Esophagus muscularis mucosa (tissue), 4 donors: ENCODE data around the gene CTPS2. TPM values are rescaled to one million over a fixed set of nuclear protein-coding genes. Genes with fewer than 3 reads are reported as not detected.
"Not testable (repeated sequence)": the region's sequence is repeated elsewhere in the genome, so short reads cannot be mapped to it uniquely, and the experiment has no call there.

Experiments
- DNase-seq: peaks from one replicate; pipeline ENCODE4 v3.0.0-alpha.2; 2017; ENCODE audit errors: extremely low spot score
- H3K27ac ChIP-seq, 4 donors: fragments of 200-600 bp; sonication (generic); replicated peaks in 1 of 4; 1 replicate in 3 of 4; 2 replicates in 1 of 4; pipeline ENCODE4 v1.5.1; 2016 to 2019; ENCODE audit warnings: mild to moderate bottlenecking in 1 of 4
- H3K27me3 ChIP-seq, 4 donors: fragments of 200-600 bp; sonication (generic); one replicate each; pipeline versions ENCODE4 v1.5.1 to v1.6.0; 2016 to 2019
- H3K36me3 ChIP-seq, 4 donors: fragments of 200-600 bp; sonication (generic); one replicate each; pipeline ENCODE4 v1.5.1; 2016 to 2019
- H3K4me1 ChIP-seq, 4 donors: fragments of 200-600 bp; sonication (generic); one replicate each; pipeline ENCODE4 v1.5.1; 2016 to 2019
- H3K4me3 ChIP-seq, 4 donors: fragments of 200-600 bp; sonication (generic); 1 replicate in 2 of 4; 2 replicates in 2 of 4; pipeline ENCODE4 v1.5.1; 2016 to 2019; ENCODE audit warnings: mild to moderate bottlenecking in 4 of 4, moderate library complexity in 1 of 4
- H3K9me3 ChIP-seq, 4 donors: fragments of 200-600 bp; sonication (generic); 1 replicate in 3 of 4; 2 replicates in 1 of 4; pipeline ENCODE4 v1.5.1; 2016 to 2019
- EP300 ChIP-seq: sonication (generic); formaldehyde crosslinking; IDR thresholded peaks from one replicate; pipeline ENCODE4 v1.6.1; 2017; ENCODE audit warnings: antibody characterized with exemption
- POLR2A ChIP-seq: fragments of 450-650 bp; IDR thresholded peaks from one replicate; pipeline ENCODE4 v1.6.1; 2017; ENCODE audit warnings: antibody characterized with exemption, moderate library complexity, mild to moderate bottlenecking, low read depth
- POLR2AphosphoS5 ChIP-seq, 2 donors: sonication (generic); formaldehyde crosslinking; IDR thresholded peaks; one replicate each; pipeline ENCODE4 v1.6.1; 2017; ENCODE audit warnings: antibody characterized with exemption in 2 of 2
- WGBS: methylation state at CpG from one replicate; pipeline ENCODE4 v1.1.5; 2018; 5-methylcytosine and 5-hydroxymethylcytosine counted together
- intact Hi-C: fragments of 100-400 bp; cut with DNase I; formaldehyde crosslinking; loops from one replicate; pipeline ENCODE4 v1.15.1; 2023
- total RNA-seq, 4 donors: library from RNA; depleted of rRNA; stranded (reverse); fragments of >200 nt; gene quantifications; one replicate each; pipeline versions ENCODE4 v1.1.0 to v1.2.1, GENCODE V29; 2016
- TF ChIP-seq, protein P1 (sequence below), 3 experiments: fragments of 200-600 bp in 2 of 3; fragments of 450-650 bp in 1 of 3; sonication (generic) in 2 of 3; IDR thresholded peaks; one replicate each; pipeline ENCODE4 v1.5.1; 2017 to 2019; ENCODE audit warnings: antibody characterized with exemption in 3 of 3, mild to moderate bottlenecking in 2 of 3, moderate library complexity in 1 of 3

The CTPS2 gene
- total RNA-seq, 4 donors from 2014 or later, result 9.8 to 18.3 (median 13.7) TPM

- H3K4me3 ChIP-seq, result no peak overlapping the region
- DNase-seq, result no peak
- TF ChIP-seq POLR2AphosphoS5 (IDR thresholded peaks at IDR 0.05) (no peak), EP300 (no peak), POLR2A (no peak)
- TF ChIP-seq, protein P1, sequence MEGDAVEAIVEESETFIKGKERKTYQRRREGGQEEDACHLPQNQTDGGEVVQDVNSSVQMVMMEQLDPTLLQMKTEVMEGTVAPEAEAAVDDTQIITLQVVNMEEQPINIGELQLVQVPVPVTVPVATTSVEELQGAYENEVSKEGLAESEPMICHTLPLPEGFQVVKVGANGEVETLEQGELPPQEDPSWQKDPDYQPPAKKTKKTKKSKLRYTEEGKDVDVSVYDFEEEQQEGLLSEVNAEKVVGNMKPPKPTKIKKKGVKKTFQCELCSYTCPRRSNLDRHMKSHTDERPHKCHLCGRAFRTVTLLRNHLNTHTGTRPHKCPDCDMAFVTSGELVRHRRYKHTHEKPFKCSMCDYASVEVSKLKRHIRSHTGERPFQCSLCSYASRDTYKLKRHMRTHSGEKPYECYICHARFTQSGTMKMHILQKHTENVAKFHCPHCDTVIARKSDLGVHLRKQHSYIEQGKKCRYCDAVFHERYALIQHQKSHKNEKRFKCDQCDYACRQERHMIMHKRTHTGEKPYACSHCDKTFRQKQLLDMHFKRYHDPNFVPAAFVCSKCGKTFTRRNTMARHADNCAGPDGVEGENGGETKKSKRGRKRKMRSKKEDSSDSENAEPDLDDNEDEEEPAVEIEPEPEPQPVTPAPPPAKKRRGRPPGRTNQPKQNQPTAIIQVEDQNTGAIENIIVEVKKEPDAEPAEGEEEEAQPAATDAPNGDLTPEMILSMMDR (IDR thresholded peaks at IDR 0.05), result no peak
- H3K36me3 ChIP-seq, result peaks cover 3 to 58% (median 55%) of the 10 kb centered on the region in 4 donors
- intact Hi-C loops, result no loop called here
- no peaks in the 10 kb centered on the region for H3K4me1 ChIP-seq
- no peaks in the 10 kb centered on the region for H3K27me3 ChIP-seq
- no peak overlapping the region for H3K27ac ChIP-seq
- WGBS, result 95% methylated on average over 3 of the region's 5 CpGs
- H3K9me3 ChIP-seq, result no peaks in the 10 kb centered on the region
Measured at GRCh38 chrX:16737024-16737423, 24.6 kb upstream of the CTPS2 start.

DNA sequence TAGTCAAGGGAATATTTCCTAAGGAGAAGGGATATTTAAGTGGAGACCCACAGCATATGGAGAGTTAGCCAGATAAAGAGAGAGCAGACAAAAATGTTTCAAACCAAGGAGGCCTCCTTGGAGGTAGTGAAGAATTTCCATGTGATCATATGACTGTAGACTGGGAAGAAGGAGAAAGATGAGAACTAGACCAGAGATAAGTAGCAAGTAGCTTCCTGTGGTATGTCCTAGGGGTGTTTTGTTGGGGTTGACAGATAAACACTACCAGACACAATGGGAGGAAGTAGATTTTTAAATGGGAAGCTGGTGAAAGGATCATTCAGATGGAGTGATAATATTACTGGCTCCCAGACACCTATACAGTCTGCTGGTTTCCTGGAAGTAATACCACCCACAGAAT, 20.5 kb upstream of the CTPS2 start:
- no peaks in the 10 kb centered on the region for H3K4me1 ChIP-seq
- H3K27me3 ChIP-seq, result no peaks in the 10 kb centered on the region
- peaks cover 3 to 29% (median 26%) of the 10 kb centered on the region in 4 donors for H3K36me3 ChIP-seq
- H3K9me3 ChIP-seq, result no peaks in the 10 kb centered on the region
- H3K4me3 ChIP-seq, result no peak overlapping the region
- intact Hi-C loops, result no loop called here
- DNase-seq, result no peak
- TF ChIP-seq, protein P1 (IDR thresholded peaks at IDR 0.05), result no peak
- no peak for TF ChIP-seq EP300
- TF ChIP-seq POLR2A, result no peak
- no peak for TF ChIP-seq POLR2AphosphoS5 (IDR thresholded peaks at IDR 0.05)
- H3K27ac ChIP-seq, result no peak overlapping the region

GRCh38 chrX:16730450-16730849, 18.0 kb upstream of the CTPS2 start:
- peaks cover 0 to 4% (median under 1%) of the 10 kb centered on the region in 4 donors for H3K36me3 ChIP-seq
- H3K4me1 ChIP-seq, result no peaks in the 10 kb centered on the region
- intact Hi-C loops, result no loop called here
- DNase-seq, result no peak
- no peaks in the 10 kb centered on the region for H3K27me3 ChIP-seq
- no peak for TF ChIP-seq EP300
- TF ChIP-seq POLR2A, result no peak
- no peak for TF ChIP-seq POLR2AphosphoS5 (IDR thresholded peaks at IDR 0.05)
- TF ChIP-seq, protein P1 (IDR thresholded peaks at IDR 0.05), result no peak
- no peaks in the 10 kb centered on the region for H3K9me3 ChIP-seq
- no peak overlapping the region for H3K4me3 ChIP-seq
- 92% methylated on average over 1 of the region's 1 CpG for WGBS
- H3K27ac ChIP-seq, result no peak overlapping the region

GRCh38 chrX:16727637-16728036, 15.2 kb upstream of the CTPS2 start:
- Histone ChIP-seq H3K4me3 (no peak overlapping the region), H3K4me1 (peaks cover 0 to 6% (median 2%) of the 10 kb centered on the region in 4 donors), H3K36me3 (no peaks in the 10 kb centered on the region), H3K9me3 (no peaks in the 10 kb centered on the region), H3K27me3 (no peaks in the 10 kb centered on the region), H3K27ac (no peak overlapping the region)
- TF ChIP-seq EP300, result no peak
- TF ChIP-seq POLR2AphosphoS5 (IDR thresholded peaks at IDR 0.05), result no peak
- TF ChIP-seq, protein P1 (IDR thresholded peaks at IDR 0.05), result no peak
- no peak for TF ChIP-seq POLR2A
- DNase-seq, result no peak
- intact Hi-C loops, result no loop called here

DNA sequence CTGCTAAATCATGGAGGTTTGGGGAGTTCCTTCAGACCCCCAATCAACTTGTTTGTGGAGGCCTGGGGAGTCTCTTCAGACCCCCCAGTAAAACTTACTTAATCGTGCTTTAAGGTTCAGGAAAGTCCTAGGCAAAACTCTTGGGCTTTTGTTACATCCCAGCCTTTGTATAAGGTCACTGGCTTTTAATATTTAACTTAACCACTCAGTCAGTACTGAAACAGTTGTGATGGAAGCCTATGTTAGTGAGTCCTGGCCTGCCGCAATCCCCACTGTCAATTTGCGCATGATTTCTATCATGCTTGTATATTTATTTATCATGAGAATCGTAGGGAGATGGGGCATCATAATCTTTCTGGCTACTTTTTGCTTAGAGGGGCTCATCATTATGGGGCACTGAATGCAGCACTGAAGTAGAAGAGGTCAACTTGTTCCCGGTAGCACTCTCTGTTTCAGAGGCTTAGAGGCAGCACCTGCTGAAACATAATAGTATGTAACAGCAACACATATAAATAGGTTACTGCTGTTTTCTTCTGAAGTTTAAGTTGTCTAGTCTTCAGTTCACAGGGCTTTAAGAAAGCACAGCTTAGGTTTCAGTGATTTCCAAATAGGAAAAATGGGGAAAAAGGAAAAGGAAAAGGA, 14.0 kb upstream of the CTPS2 start:
- H3K36me3 ChIP-seq, intact Hi-C loops, H3K27me3 ChIP-seq, H3K27ac ChIP-seq, H3K9me3 ChIP-seq, H3K4me3 ChIP-seq, DNase-seq: not testable (repeated sequence)
- 87% methylated on average over 5 of the region's 5 CpGs for WGBS
- peaks cover 0 to 13% (median 5%) of the 10 kb centered on the region in 4 donors for H3K4me1 ChIP-seq
